ENCODE results near the gene OCA2. TPM values are rescaled to one million over a fixed set of nuclear protein-coding genes. Genes with fewer than 3 reads are reported as not detected.

The OCA2 gene
- total RNA-seq, 1 donor from 2014 or later, result 0.79 TPM

GRCh38 chr15:27746401-27746955 is 352.6 kb downstream of the OCA2 start:
- no peaks in the 10 kb centered on the region for H3K9me3 Mint-ChIP-seq (ENCODE audit: low read depth)
- no peak overlapping the region for H3K27ac Mint-ChIP-seq
- H3K4me3 Mint-ChIP-seq (ENCODE audit: low read depth), result no peak overlapping the region
- no peaks in the 10 kb centered on the region for H3K27me3 Mint-ChIP-seq
- DNase-seq (ENCODE audit: low spot score, unreplicated experiment), result no peak
- no peaks in the 10 kb centered on the region for H3K36me3 Mint-ChIP-seq (ENCODE audit: insufficient read depth)
- peaks cover 14% of the 10 kb centered on the region for H3K4me1 Mint-ChIP-seq (ENCODE audit: low read depth)
- no peak for TF ChIP-seq CTCF (IDR thresholded peaks at IDR 0.05; ENCODE audit: unreplicated experiment)

- H3K36me3 Mint-ChIP-seq (ENCODE audit: insufficient read depth), result no peaks in the 10 kb centered on the region
- H3K9me3 Mint-ChIP-seq (ENCODE audit: low read depth), result no peaks in the 10 kb centered on the region
- no peak overlapping the region for H3K27ac Mint-ChIP-seq
- H3K4me1 Mint-ChIP-seq (ENCODE audit: low read depth), result peaks cover 20% of the 10 kb centered on the region
- no peak overlapping the region for H3K4me3 Mint-ChIP-seq (ENCODE audit: low read depth)
- no peak for TF ChIP-seq CTCF (IDR thresholded peaks at IDR 0.05; ENCODE audit: unreplicated experiment)
- no peaks in the 10 kb centered on the region for H3K27me3 Mint-ChIP-seq
- DNase-seq (ENCODE audit: low spot score, unreplicated experiment), result no peak
These were observed 354.5 kb downstream of the OCA2 start for GRCh38 chr15:27744641-27745040.

GRCh38 chr15:27743638-27744037 is 355.5 kb downstream of the OCA2 start:
- no peak for TF ChIP-seq CTCF (IDR thresholded peaks at IDR 0.05; ENCODE audit: unreplicated experiment)
- no peaks in the 10 kb centered on the region for H3K27me3 Mint-ChIP-seq
- peaks cover 20% of the 10 kb centered on the region for H3K4me1 Mint-ChIP-seq (ENCODE audit: low read depth)
- H3K9me3 Mint-ChIP-seq (ENCODE audit: low read depth), result no peaks in the 10 kb centered on the region
- no peak overlapping the region for H3K27ac Mint-ChIP-seq
- no peaks in the 10 kb centered on the region for H3K36me3 Mint-ChIP-seq (ENCODE audit: insufficient read depth)
- no peak overlapping the region for H3K4me3 Mint-ChIP-seq (ENCODE audit: low read depth)
- no peak for DNase-seq (ENCODE audit: low spot score, unreplicated experiment)

- DNase-seq (ENCODE audit: low spot score, unreplicated experiment), result no peak
These were observed 356.2 kb downstream of the OCA2 start for GRCh38 chr15:27742751-27743477.

More at GRCh38 chr15:27742751-27743477, 356.2 kb downstream of the OCA2 start:
- Mint-ChIP-seq H3K9me3 (ENCODE audit: low read depth) (no peaks in the 10 kb centered on the region), H3K36me3 (ENCODE audit: insufficient read depth) (no peaks in the 10 kb centered on the region), H3K27ac (no peak overlapping the region), H3K4me1 (ENCODE audit: low read depth) (peaks cover 20% of the 10 kb centered on the region), H3K4me3 (ENCODE audit: low read depth) (no peak overlapping the region), H3K27me3 (no peaks in the 10 kb centered on the region)
- no peak for TF ChIP-seq CTCF (IDR thresholded peaks at IDR 0.05; ENCODE audit: unreplicated experiment)
